BJ (cell line): Measurements from ENCODE around the gene HHIPL2. TPM values are rescaled to one million over a fixed set of nuclear protein-coding genes. Genes with fewer than 3 reads are reported as not detected.

Source experiments
- CTCF ChIA-PET: fragments of 350-600 bp; formaldehyde crosslinking; extraction: SDS; loops from one replicate; lab custom pipeline; 2021; ENCODE audit warnings: antibody characterized with exemption, inconsistent platforms; lab: Yijun Ruan, JAX
- POLR2A ChIA-PET: fragments of 300-600 bp; sonication (Branson Sonifier 250); formaldehyde crosslinking; extraction: SDS; loops from one replicate; lab custom pipeline; 2021; ENCODE audit warnings: antibody characterized with exemption; lab: Charles Lee
- DNase-seq: peaks from one replicate; pipeline ENCODE4 v3.0.0-alpha.2; 2011; ENCODE audit warnings: low read depth
- H3K27me3 ChIP-seq: 2 replicates; pipeline ENCODE4 v1.6.0; 2011; ENCODE audit warnings: low read length; ENCODE audit not compliant: control insufficient read depth, insufficient read depth
- H3K36me3 ChIP-seq: 2 replicates; pipeline ENCODE4 v1.5.1; 2011; ENCODE audit warnings: low read length; ENCODE audit not compliant: control insufficient read depth, insufficient read depth
- H3K4me3 ChIP-seq: 2 replicates; pipeline ENCODE4 v1.5.1; 2011; ENCODE audit warnings: low read depth, mild to moderate bottlenecking, control low read depth, low read length
- polyA plus RNA-seq: library from polyadenylated mRNA; depleted of rRNA; stranded (reverse); fragments of >200 nt; gene quantifications from 2 replicates; pipeline ENCODE4 v1.2.3, GENCODE V29; 2011
- TF ChIP-seq, protein P1 (sequence below): IDR thresholded peaks from 2 replicates; pipeline ENCODE4 v1.5.1; 2011; ENCODE audit warnings: low read depth, mild to moderate bottlenecking, control low read depth, inconsistent platforms, low read length, moderate library complexity; ENCODE audit not compliant: insufficient read depth

The HHIPL2 gene
- polyA plus RNA-seq, 1 experiment = 0.23 TPM

DNA sequence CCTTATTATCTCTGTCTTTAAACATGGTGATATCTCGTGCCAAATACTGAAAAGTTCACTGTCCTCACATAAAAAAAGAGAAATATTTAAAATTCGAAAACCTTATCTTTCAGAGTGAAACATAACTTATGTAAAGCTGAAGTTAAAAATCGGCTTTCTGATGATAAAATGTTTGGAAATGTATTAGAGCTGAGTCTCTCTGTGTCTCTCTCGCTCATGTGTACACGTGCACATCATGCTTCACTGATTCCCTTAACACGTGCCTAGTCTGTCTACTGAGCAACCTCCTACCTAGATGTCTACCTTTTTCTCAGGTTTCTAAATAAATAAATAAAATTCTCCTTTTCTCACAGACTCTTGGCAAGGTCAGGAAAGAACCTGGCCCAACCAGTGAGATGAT, 17.1 kb downstream of the HHIPL2 start:
- no peak overlapping the region for H3K4me3 ChIP-seq
- POLR2A ChIA-PET = no interaction called here
- TF ChIP-seq, protein P1, sequence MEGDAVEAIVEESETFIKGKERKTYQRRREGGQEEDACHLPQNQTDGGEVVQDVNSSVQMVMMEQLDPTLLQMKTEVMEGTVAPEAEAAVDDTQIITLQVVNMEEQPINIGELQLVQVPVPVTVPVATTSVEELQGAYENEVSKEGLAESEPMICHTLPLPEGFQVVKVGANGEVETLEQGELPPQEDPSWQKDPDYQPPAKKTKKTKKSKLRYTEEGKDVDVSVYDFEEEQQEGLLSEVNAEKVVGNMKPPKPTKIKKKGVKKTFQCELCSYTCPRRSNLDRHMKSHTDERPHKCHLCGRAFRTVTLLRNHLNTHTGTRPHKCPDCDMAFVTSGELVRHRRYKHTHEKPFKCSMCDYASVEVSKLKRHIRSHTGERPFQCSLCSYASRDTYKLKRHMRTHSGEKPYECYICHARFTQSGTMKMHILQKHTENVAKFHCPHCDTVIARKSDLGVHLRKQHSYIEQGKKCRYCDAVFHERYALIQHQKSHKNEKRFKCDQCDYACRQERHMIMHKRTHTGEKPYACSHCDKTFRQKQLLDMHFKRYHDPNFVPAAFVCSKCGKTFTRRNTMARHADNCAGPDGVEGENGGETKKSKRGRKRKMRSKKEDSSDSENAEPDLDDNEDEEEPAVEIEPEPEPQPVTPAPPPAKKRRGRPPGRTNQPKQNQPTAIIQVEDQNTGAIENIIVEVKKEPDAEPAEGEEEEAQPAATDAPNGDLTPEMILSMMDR = no peak
- CTCF ChIA-PET = no interaction called here
- no peaks in the 10 kb centered on the region for H3K36me3 ChIP-seq
- DNase-seq = no peak
- H3K27me3 ChIP-seq = peaks cover 1% of the 10 kb centered on the region; the same call in 1 of the 2 replicates

GRCh38 chr1:222529916-222530315, 18.0 kb downstream of the HHIPL2 start:
- POLR2A ChIA-PET = no interaction called here
- DNase-seq = no peak
- H3K27me3 ChIP-seq = peaks cover 1% of the 10 kb centered on the region; the same call in 1 of the 2 replicates
- no peak overlapping the region for H3K4me3 ChIP-seq
- CTCF ChIA-PET = no interaction called here
- TF ChIP-seq, protein P1 = no peak
- no peaks in the 10 kb centered on the region for H3K36me3 ChIP-seq

DNA sequence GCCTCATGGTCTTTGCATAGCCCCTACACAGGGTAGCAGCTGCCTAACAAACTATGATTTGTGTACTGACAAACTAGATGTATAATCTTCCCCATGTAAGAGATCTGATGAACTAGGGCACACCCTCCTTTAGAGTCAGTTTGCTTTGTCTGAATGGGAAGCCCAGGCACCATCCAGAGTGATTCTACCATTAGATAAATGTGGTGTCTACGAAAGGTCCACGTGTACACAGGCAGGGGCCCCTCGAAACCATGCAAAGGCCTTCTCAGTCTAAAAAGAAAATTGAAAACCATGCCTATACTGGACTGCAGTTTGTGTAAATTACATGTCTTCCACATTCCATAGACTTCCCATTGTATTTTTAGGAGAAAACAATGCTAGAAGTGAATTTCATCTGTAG, 18.7 kb downstream of the HHIPL2 start:
- TF ChIP-seq, protein P1 = no peak
- no peak overlapping the region for H3K4me3 ChIP-seq
- ChIA-PET POLR2A (no interaction called here), CTCF (no interaction called here)
- DNase-seq = no peak
- H3K36me3 ChIP-seq = no peaks in the 10 kb centered on the region
- peaks cover 1% of the 10 kb centered on the region; the same call in 1 of the 2 replicates for H3K27me3 ChIP-seq

GRCh38 chr1:222525951-222526350, 22.0 kb downstream of the HHIPL2 start:
- ChIA-PET POLR2A (no interaction called here), CTCF (no interaction called here)
- TF ChIP-seq, protein P1 = no peak
- peaks cover 3% of the 10 kb centered on the region; the same call in 1 of the 2 replicates for H3K27me3 ChIP-seq
- no peak for DNase-seq
- H3K36me3 ChIP-seq = no peaks in the 10 kb centered on the region
- no peak overlapping the region for H3K4me3 ChIP-seq

DNA sequence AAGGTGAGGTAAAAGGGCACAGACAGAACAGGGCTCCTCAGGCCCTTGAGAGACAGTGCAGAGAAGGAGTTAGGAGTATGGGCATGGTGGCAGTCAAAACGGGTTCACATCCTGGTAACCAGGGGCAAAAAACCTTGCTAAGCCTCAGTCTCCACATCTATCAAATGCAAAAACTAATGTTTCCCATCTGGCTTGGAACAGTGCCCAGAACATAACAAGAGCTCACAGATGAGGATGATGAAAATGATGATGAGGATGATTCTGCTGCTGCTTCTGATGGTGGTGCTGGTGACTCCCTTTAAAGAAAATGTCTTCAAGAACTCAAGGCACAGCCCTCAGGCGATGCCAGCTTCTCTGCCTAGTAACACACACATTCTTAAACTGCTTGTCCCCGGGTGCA, 24.1 kb downstream of the HHIPL2 start:
- CTCF ChIA-PET = no interaction called here
- peaks cover 3% of the 10 kb centered on the region; the same call in 1 of the 2 replicates for H3K27me3 ChIP-seq
- POLR2A ChIA-PET = no interaction called here
- H3K4me3 ChIP-seq = no peak overlapping the region
- DNase-seq = no peak
- TF ChIP-seq, protein P1 = no peak
- H3K36me3 ChIP-seq = no peaks in the 10 kb centered on the region
